IMR-90 (cell line): ENCODE measurements around the gene SEC14L1. TPM values are rescaled to one million over a fixed set of nuclear protein-coding genes. Genes with fewer than 3 reads are reported as not detected.

Source experiments
- ATAC-seq: fragments of 200-7000 bp; cut with Tn5 transposase; 2 replicates; pipeline ENCODE4 v1.9.1; 2020; ENCODE audit warnings: low read depth, mild to moderate bottlenecking, moderate library complexity
- BruUV-seq: library from RNA; stranded (reverse); fragments of 400-500 nt; replicated peaks from 2 replicates; lab custom pipeline; 2021; lab: Mats Ljungman, UMichigan
- CTCF ChIA-PET: fragments of 300-600 bp; formaldehyde crosslinking; extraction: SDS; loops from one replicate; lab custom pipeline; 2021; ENCODE audit warnings: antibody characterized with exemption; lab: Yijun Ruan, JAX
- POLR2A ChIA-PET: fragments of 300-600 bp; sonication (Branson Sonifier 250); formaldehyde crosslinking; loops from one replicate; lab custom pipeline; 2022; ENCODE audit warnings: antibody characterized with exemption; ENCODE audit not compliant: unreplicated experiment; lab: Charles Lee
- DNase-seq: peaks from one replicate; pipeline ENCODE4 v3.0.0; 2013
- H2AFZ ChIP-seq: replicated peaks from 2 replicates; pipeline ENCODE3; 2013; ENCODE audit warnings: low read length, mild to moderate bottlenecking; ENCODE audit not compliant: poor library complexity
- H2AK5ac ChIP-seq: 2 replicates; pipeline ENCODE4 v1.6.1; 2013; ENCODE audit warnings: low read depth, low read length, inconsistent platforms
- H2AK9ac ChIP-seq: replicated peaks from 2 replicates; pipeline ENCODE3; 2013; ENCODE audit warnings: mild to moderate bottlenecking, low read depth, low read length, moderate library complexity; ENCODE audit not compliant: poor library complexity
- H2BK120ac ChIP-seq: 2 replicates; pipeline ENCODE4 v1.6.1; 2013; ENCODE audit warnings: low read depth, low read length, inconsistent platforms
- H2BK15ac ChIP-seq: 3 replicates; pipeline ENCODE4 v1.6.1; 2013; ENCODE audit warnings: low read depth, low read length, inconsistent platforms
- H2BK20ac ChIP-seq: 2 replicates; pipeline ENCODE4 v1.6.1; 2013; ENCODE audit warnings: low read depth, mild to moderate bottlenecking, inconsistent platforms, low read length, moderate library complexity
- H2BK5ac ChIP-seq: 2 replicates; pipeline ENCODE4 v1.6.1; 2013; ENCODE audit warnings: mild to moderate bottlenecking, low read depth, low read length, inconsistent platforms; ENCODE audit not compliant: poor library complexity, severe bottlenecking
- H3K14ac ChIP-seq: replicated peaks from 2 replicates; pipeline ENCODE4 v1.6.1; 2013; ENCODE audit warnings: low read depth, low read length, inconsistent platforms
- H3K18ac ChIP-seq: 2 replicates; pipeline ENCODE4 v1.6.1; 2013; ENCODE audit warnings: low read depth, low read length, control low read depth
- H3K23ac ChIP-seq: 2 replicates; pipeline ENCODE4 v1.6.1; 2013; ENCODE audit warnings: low read depth, low read length, inconsistent platforms
- H3K27ac ChIP-seq: 2 replicates; pipeline ENCODE4 v1.5.1; 2013; ENCODE audit warnings: mild to moderate bottlenecking, control low read depth, low read length; ENCODE audit not compliant: insufficient read depth
- H3K27me3 ChIP-seq: 2 replicates; pipeline ENCODE4 v1.6.1; 2013; ENCODE audit warnings: low read length; ENCODE audit not compliant: control insufficient read depth, insufficient read depth
- H3K36me3 ChIP-seq: 2 replicates; pipeline ENCODE4 v1.6.1; 2013; ENCODE audit warnings: low read length, mixed read lengths; ENCODE audit not compliant: control insufficient read depth, insufficient read depth
- H3K4ac ChIP-seq: 2 replicates; pipeline ENCODE4 v1.6.1; 2013; ENCODE audit warnings: low read depth, low read length, inconsistent platforms
- H3K4me1 ChIP-seq: 2 replicates; pipeline ENCODE4 v1.6.1; 2013; ENCODE audit warnings: low read length, mixed read lengths; ENCODE audit not compliant: control insufficient read depth, insufficient read depth
- H3K4me2 ChIP-seq: 2 replicates; pipeline ENCODE4 v1.6.1; 2013; ENCODE audit warnings: low read depth, mild to moderate bottlenecking, control low read depth, low read length, moderate library complexity
- H3K4me3 ChIP-seq: 2 replicates; pipeline ENCODE4 v1.5.1; 2013; ENCODE audit warnings: low read depth, mild to moderate bottlenecking, control low read depth, low read length, moderate library complexity; ENCODE audit not compliant: insufficient read depth
- H3K56ac ChIP-seq: 2 replicates; pipeline ENCODE4 v1.6.1; 2013; ENCODE audit warnings: low read length, inconsistent platforms; ENCODE audit not compliant: insufficient read depth; ENCODE audit errors: extremely low read depth
- H3K79me1 ChIP-seq, 2 experiments: 2 replicates each; pipeline ENCODE4 v1.6.1; 2013; ENCODE audit warnings: low read length in 2 of 2, inconsistent platforms in 1 of 2, low read depth in 1 of 2
- H3K9ac ChIP-seq: 2 replicates; pipeline ENCODE4 v1.6.1; 2013; ENCODE audit warnings: low read depth, low read length, control low read depth
- H3K9me1 ChIP-seq: 2 replicates; pipeline ENCODE4 v1.6.1; 2013; ENCODE audit warnings: low read length, inconsistent platforms; ENCODE audit not compliant: insufficient read depth
- H3K9me3 ChIP-seq: 2 replicates; pipeline ENCODE4 v1.6.1; 2013; ENCODE audit warnings: low read length; ENCODE audit not compliant: control insufficient read depth, insufficient read depth
- H4K20me1 ChIP-seq: 2 replicates; pipeline ENCODE4 v1.6.1; 2013; ENCODE audit warnings: low read length, inconsistent platforms; ENCODE audit not compliant: insufficient read depth
- H4K5ac ChIP-seq: 2 replicates; pipeline ENCODE4 v1.6.1; 2013; ENCODE audit warnings: mild to moderate bottlenecking, low read depth, low read length, control low read depth
- H4K8ac ChIP-seq, 2 experiments: 2 replicates each; pipeline ENCODE4 v1.6.1; 2013; ENCODE audit warnings: low read depth in 2 of 2, low read length in 2 of 2, control low read depth in 1 of 2, inconsistent platforms in 1 of 2
- H4K91ac ChIP-seq: 2 replicates; pipeline ENCODE4 v1.6.1; 2013; ENCODE audit warnings: low read depth, low read length, inconsistent platforms; ENCODE audit not compliant: insufficient read depth
- BHLHE40 ChIP-seq: fragments of 150-350 bp; IDR thresholded peaks from 2 replicates; pipeline ENCODE4 v1.6.1; 2016; ENCODE audit warnings: mild to moderate bottlenecking, low read depth, low read length
- CEBPB ChIP-seq: IDR thresholded peaks from 2 replicates; pipeline ENCODE4 v1.6.1; 2012; ENCODE audit warnings: low read depth, low read length, improper control_type of control experiment
- CHD1 ChIP-seq: IDR thresholded peaks from 2 replicates; pipeline ENCODE4 v1.6.1; 2012; ENCODE audit warnings: low read depth, low read length, improper control_type of control experiment
- CTCF ChIP-seq: conservative IDR thresholded peaks from 2 replicates; pipeline ENCODE4 v1.5.1; 2012; ENCODE audit warnings: mild to moderate bottlenecking, low read depth, low read length, improper control_type of control experiment
- ELK1 ChIP-seq: fragments of 150-350 bp; IDR thresholded peaks from 2 replicates; pipeline ENCODE4 v1.6.1; 2016; ENCODE audit warnings: low read depth, mild to moderate bottlenecking, low read length, moderate library complexity, borderline replicate concordance
- FOS ChIP-seq: fragments of 150-350 bp; IDR thresholded peaks from 2 replicates; pipeline ENCODE4 v1.6.1; 2016; ENCODE audit warnings: low read depth, low read length
- MAFK ChIP-seq: IDR thresholded peaks from 2 replicates; pipeline ENCODE4 v1.6.1; 2012; ENCODE audit warnings: low read depth, low read length, improper control_type of control experiment
- MAZ ChIP-seq: IDR thresholded peaks from 2 replicates; pipeline ENCODE4 v1.6.1; 2012; ENCODE audit warnings: low read depth, mild to moderate bottlenecking, low read length, improper control_type of control experiment, moderate library complexity, borderline replicate concordance
- MXI1 ChIP-seq: IDR thresholded peaks from 2 replicates; pipeline ENCODE4 v1.6.1; 2012; ENCODE audit warnings: low read depth, mild to moderate bottlenecking, low read length, moderate library complexity, borderline replicate concordance
- RAD21 ChIP-seq: IDR thresholded peaks from 2 replicates; pipeline ENCODE4 v1.6.1; 2012; ENCODE audit warnings: low read length, improper control_type of control experiment
- RCOR1 ChIP-seq: IDR thresholded peaks from 2 replicates; pipeline ENCODE4 v1.6.1; 2012; ENCODE audit warnings: mild to moderate bottlenecking, low read length, improper control_type of control experiment; ENCODE audit not compliant: insufficient replicate concordance
- RFX5 ChIP-seq: IDR thresholded peaks from 2 replicates; pipeline ENCODE4 v1.8.0; 2012; ENCODE audit warnings: low read depth, mild to moderate bottlenecking, low read length, moderate library complexity
- USF2 ChIP-seq: fragments of 150-350 bp; IDR thresholded peaks from 2 replicates; pipeline ENCODE4 v1.6.1; 2017; ENCODE audit warnings: mild to moderate bottlenecking, antibody characterized with exemption, low read length, low read depth
- WGBS, 2 experiments: methylation state at CpG; one replicate each; pipeline versions ENCODE4 v1.1.5 to v1.1.7; 2013; ENCODE audit warnings: missing lambda C conversion rate in 2 of 2; ENCODE audit not compliant: insufficient read length in 1 of 2; ENCODE audit errors: extremely low coverage in 2 of 2; 5-methylcytosine and 5-hydroxymethylcytosine counted together
- dilution Hi-C: fragments of 300-500 bp; cut with HindIII; formaldehyde crosslinking; loops from one replicate; pipeline ENCODE4 v1.14.3; 2018; ENCODE audit warnings: low sequenced_read_pairs; ENCODE audit not compliant: unreplicated experiment
- in situ Hi-C: fragments of 300-500 bp; cut with MboI; formaldehyde crosslinking; loops from 3 replicates; pipeline ENCODE4 v1.14.3; 2019; ENCODE audit warnings: low sequenced_read_pairs, inconsistent platforms, mixed read lengths
- intact Hi-C: fragments of 100-400 bp; cut with micrococcal nuclease; formaldehyde crosslinking; loops from 2 replicates; pipeline ENCODE4 v1.10.0; 2022
- polyA plus RNA-seq, 3 experiments: library from polyadenylated mRNA; depleted of rRNA; stranded (reverse); fragments of >200 nt; gene quantifications; 2 replicates each; pipeline ENCODE4 v1.2.3, GENCODE V29; 2012; ENCODE audit warnings: low replicate concordance in 1 of 3
- total RNA-seq: library from RNA; depleted of rRNA; stranded (reverse); fragments of >200 nt; gene quantifications from 2 replicates; pipeline ENCODE4 v1.2.3, GENCODE V29; 2012

SEC14L1 gene
- total and polyA plus RNA-seq, 2 of the 4 experiments (the other 2 are of a cell fraction) = 24.9 to 35.8 TPM

- Histone ChIP-seq H3K56ac (no peak overlapping the region), H3K79me1 (no peaks in the 10 kb centered on the region), H2BK20ac (no peak overlapping the region), H3K27ac (no peak overlapping the region), H3K14ac (no peak overlapping the region), H3K9me3 (0 out of 2 replicates have a peak, but pooled peaks cover 3% of the 10 kb centered on the region), H3K9ac (no peak overlapping the region), H2BK5ac (no peak overlapping the region), H2BK15ac (no peak overlapping the region), H3K9me1 (no peaks in the 10 kb centered on the region; the same call in 1 of the 2 replicates), H3K27me3 (no peaks in the 10 kb centered on the region), H2AK9ac (no peak overlapping the region), H3K4me1 (no peaks in the 10 kb centered on the region), H4K91ac (no peak overlapping the region), H3K23ac (no peak overlapping the region), H3K4me2 (no peak overlapping the region), H3K4me3 (no peak overlapping the region), H2AK5ac (no peak overlapping the region), H2AFZ (no peak overlapping the region), H2BK120ac (no peak overlapping the region), H3K18ac (no peak overlapping the region), H3K4ac (no peak overlapping the region), H4K20me1 (no peaks in the 10 kb centered on the region), H4K5ac (no peak overlapping the region), H3K36me3 (no peaks in the 10 kb centered on the region), H4K8ac (no peak overlapping the region)
- in situ Hi-C loops = loop anchor here (5.0 to 25.0 kb wide), 2 partner anchors 48 to 363 kb away; partner anchors contain the start of gene MGAT5B
- no CpG with 5 or more reads among the region's 1 CpG for WGBS, 2 experiments
- intact Hi-C loops = no loop called here
- TF ChIP-seq FOS = no peak
- TF ChIP-seq BHLHE40 = no peak
- no peak for TF ChIP-seq RFX5
- no peak for TF ChIP-seq CEBPB
- TF ChIP-seq MAZ = no peak
- TF ChIP-seq MAFK = no peak
- TF ChIP-seq CTCF = no peak
- TF ChIP-seq ELK1 = no peak
- no peak for TF ChIP-seq USF2
- TF ChIP-seq RCOR1 = no peak
- no peak for TF ChIP-seq RAD21
- no peak for TF ChIP-seq MXI1
- TF ChIP-seq CHD1 = no peak
- no peak for DNase-seq
- no TSS peak for BruUV-seq
- ATAC-seq = no peak
- dilution Hi-C loops = no loop called here
- ChIA-PET CTCF (no interaction called here), POLR2A (no interaction called here)
Measured at GRCh38 chr17:77225265-77225664, 84.5 kb downstream of the SEC14L1 start.
